H4 (cell line): Measurements from ENCODE around the gene POLR2C. TPM values are rescaled to one million over a fixed set of nuclear protein-coding genes. Genes with fewer than 3 reads are reported as not detected.
A peak's percentile ranks its signal among the peaks of the same experiment; 100 is the strongest.

Source experiments
- DNase-seq: peaks from one replicate; pipeline ENCODE4 v3.0.0-alpha.2; 2015; ENCODE audit warnings: low spot score
- total RNA-seq: library from RNA; depleted of rRNA; stranded (reverse); fragments of >200 nt; shearing (Covaris generic); gene quantifications from 2 replicates; pipeline ENCODE4 v1.2.3, GENCODE V29; 2014

POLR2C gene
- total RNA-seq, 1 experiment from 2014 or later, result 201 TPM

DNA sequence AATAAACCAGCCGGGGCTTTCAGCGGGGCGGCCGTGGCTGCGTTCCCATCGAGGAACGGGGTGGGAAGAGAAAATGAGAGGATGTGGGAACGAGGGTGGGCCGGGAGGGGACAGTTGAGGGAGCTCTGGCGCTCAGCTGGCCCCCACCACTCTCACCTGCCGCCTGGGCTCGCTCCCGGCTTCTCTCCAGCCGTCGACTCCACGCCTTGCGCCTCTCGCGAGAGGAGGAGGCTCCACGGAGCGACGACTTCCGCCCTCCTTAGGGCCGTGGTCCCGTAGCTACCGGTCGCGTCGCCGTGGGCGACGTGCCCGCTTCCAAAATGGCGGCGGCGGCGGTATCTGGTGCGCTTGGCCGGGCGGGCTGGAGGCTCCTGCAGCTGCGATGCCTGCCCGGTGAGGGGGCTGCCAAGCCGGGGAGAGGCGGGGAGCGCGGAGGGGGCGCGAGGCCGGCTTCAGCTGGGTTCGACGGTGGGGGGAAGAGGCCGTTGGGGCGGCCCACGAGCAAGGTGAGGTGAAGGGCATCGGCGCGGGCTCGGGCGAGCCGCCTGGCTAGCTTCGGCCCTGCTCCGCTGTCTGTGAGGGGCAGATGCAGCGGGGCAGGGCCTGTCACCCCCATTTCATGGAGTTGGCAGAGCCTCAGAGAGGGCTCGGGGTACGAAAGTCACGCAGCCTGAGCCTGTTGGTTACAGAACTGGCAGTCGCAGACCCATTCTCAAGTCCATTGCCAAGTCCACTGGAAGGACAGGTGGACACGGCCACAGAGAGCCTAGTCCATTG is 15.1 kb upstream of the POLR2C start, which contains the start of the genes CIAPIN1 and COQ9:
Gene CIAPIN1, minus strand, starts transcription at position 200 of the 777 bp plus-strand sequence. CDS start 6,457 bp downstream, outside the sequence.
Gene COQ9, plus strand, starts transcription at position 294 of the 777 bp plus-strand sequence. Its CDS starts 27 bp downstream, at position 321.
- DNase-seq, result peak; percentile 91

DNA sequence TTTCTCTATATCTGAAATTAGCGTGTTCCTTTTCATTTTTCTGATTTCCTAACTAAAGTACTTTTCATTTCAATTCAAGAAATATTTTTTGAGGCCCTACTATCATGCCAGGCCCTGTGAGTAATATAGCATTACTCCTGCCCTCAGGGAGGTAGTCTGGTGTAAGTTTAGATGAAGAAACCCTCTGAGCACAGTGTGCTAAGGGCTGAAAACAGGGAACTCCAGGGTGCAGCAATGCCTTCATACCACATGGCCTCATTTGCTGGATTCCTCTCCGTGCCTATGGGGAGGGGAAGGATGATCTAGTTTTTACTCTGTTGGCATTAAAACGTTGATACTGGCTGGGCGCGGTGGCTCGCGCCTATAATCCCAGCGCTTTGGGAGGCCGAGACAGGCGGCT is 10.5 kb upstream of the POLR2C start:
- DNase-seq, result no peak

DNA sequence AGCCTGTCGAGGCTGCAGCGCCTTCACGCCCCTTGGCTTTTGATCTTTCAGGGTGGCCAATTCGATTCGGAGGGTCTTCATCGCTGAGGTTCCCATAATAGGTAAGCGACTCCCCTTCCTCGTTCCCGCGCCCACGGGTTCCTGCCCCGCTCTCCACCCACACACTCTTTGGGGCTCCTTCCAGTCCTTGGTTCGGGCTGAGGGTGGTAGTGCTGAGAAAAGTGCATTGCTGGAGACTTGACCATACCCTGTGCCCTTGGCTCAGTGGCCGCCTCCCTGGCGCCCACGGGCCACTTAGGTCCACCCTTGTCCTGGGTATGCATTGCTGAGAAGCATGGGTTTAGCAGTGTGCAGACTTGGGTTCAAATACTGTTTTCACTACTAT is 491 bp downstream of the POLR2C start:
- DNase-seq, result no peak

DNA sequence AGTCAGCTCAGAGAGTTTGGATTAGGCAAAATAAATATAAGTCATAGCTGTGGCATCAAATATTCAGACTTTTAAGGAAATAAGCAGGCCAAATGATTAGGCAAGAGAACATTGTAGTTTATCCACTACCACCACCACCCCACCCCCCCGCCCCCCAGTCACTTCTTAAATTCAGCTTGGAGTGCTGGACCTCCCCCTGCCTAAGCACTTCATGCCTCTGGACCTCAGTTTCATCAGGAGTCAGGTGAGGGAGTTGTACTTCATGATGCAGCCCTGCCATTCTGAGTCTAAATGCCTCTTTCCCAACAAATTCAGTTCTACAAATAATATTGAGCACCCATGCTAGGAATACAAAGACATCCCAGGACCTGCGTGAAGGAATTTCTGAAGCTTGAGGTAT is 2.0 kb downstream of the POLR2C start:
- DNase-seq, result no peak

DNA sequence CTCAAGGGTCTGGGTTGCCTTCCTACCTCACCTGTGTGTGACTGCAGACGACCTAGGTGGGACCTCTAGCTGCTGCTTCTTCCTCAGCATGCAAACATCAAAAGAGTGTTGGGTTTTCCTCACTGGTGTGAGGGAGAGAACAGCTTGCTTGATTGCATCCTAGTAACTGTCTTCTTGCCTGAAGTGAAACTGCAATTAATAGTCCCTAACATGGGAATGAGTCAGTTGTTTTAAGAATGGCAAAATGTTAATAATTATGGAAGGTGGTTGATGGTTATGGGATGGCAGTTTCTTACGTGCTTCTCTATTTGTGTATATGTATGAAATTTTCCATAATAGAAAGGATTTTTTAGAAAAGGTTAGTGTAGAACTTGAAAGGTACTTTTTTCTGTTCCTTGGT is 5.9 kb downstream of the POLR2C start:
- no peak for DNase-seq

DNA sequence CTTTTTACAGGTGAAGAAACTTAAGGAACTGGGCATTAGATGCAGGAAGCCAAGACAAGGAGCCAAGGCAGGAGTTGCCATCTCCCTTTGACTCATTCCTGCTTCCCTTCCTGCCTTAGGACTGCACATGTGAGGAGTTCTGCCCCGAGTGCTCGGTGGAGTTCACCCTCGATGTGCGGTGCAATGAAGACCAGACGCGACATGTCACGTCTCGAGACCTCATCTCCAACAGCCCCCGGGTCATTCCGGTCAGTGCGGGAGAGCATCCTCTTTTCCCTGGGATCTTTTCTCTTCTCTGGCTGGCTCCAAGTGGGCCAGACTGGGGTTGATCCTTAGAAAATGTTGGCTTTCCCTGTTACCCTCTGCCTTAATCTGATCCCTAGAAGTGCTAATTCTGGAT is 6.6 kb downstream of the POLR2C start:
- no peak for DNase-seq

DNA sequence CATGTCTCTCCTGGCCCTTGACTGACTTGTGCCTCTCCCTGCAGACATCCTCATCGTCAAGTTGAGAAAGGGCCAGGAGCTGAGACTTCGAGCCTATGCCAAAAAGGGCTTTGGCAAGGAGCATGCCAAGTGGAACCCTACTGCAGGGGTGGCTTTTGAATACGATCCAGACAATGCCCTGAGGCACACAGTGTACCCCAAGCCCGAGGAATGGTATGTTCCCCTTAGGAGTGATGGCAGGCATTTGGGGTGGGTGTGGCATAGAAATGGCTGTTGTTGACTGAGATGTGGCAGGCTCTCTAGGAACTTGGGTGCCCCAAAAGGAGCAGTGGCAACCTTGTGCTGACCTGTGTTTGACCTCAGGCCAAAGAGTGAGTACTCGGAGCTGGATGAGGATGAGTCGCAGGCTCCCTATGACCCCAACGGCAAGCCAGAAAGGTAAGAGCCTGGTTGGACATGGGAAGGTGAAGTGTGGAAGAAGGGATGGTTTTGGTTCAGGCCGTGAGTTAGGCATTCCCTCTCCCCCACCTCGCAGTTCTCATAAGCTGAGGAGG is 7.5 kb downstream of the POLR2C start:
- no peak for DNase-seq

DNA sequence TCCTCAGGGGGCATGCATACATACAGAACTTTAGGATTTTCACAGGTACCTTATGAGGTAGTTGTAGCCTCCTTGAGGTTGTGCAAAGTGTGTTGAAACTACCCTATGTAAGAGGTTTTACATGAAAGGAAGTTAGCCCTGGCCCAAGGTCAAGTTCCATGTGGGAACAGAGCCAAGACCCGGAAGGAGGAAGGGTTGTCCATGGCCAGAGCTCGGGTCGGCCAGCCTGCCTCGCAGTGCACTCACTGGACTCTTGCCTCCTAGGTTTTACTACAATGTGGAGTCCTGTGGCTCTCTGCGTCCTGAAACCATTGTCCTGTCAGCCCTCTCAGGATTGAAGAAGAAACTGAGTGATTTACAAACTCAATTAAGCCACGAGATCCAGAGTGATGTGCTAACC is 8.2 kb downstream of the POLR2C start:
- DNase-seq, result no peak

DNA sequence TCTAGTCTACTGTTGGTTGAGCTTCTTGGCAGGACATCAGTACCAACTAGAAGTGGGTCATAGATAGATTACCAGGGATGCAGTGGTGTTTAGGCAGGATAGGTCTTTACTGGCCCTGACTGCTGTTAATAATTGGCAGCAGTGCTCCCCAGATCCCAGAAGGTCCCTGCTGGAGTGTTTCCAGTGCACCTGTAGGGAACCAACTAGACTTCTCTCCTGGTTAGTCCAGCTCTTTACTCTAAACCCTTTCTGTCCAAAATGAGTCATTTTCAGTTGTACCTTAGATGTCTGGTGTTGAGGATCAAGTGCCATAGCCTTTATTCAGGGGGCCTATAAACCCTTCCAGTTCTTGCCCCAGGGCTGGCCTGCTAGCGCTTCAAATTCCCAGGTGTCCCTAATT is 8.7 kb downstream of the POLR2C start:
- DNase-seq, result no peak

DNA sequence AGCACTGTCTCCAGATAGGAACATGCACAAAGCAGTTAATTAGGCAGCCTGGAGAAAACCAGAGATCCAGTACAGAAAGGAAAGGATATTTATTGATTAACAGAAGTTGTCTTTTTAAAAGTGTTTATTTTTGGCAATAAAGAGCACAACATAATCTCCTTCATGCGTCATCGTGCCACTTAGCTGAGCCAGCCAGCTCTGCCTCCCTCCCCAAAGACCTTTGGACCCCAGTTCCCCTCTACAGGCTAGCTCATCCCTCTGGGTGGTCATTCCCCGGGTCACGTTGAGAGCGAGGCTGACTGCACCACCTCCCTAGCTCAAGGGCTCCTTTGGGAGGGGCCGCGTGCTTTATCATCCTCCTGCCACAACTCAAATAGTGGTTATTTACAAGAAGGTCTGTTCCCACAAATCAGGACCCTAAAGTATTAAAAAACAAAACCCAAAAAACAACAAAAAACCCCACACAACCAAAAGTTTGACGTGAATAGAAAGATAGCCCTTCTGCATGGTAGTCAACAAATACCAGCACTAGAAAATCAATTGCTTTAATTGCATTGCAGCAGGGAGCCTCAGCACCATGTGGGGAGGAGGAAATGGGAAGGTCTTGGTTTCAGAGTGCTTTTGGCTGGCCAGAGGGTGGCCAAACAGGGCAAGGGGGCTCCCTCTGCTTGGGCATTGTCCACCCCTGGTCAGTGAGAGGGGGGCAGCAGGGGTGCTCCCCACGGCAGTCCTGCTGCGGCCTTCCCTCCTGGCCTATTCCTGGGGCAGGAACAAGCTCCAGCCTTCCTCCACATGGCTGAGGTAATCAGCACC is 9.6 kb downstream of the POLR2C start:
- DNase-seq, result no peak

DNA sequence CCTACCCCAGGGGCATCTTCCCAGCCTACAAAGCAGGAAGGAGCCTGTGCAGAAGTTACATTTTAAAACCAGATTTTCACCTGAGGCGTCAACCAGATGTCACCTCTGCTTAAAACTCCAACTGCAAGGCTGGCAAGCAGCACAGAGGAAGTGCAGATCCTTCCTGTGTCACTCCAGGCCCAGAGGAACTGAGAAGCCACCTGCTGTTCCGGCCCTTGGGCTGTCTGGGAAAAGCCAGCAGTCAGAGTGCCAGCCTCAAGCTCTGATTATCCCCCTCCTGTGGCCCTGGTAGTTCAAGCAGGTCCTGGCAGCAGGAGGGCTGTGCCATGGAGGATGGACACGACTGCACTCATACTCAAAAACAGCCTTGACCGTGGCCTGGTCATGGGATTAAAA is 10.2 kb downstream of the POLR2C start:
- DNase-seq, result no peak

DNA sequence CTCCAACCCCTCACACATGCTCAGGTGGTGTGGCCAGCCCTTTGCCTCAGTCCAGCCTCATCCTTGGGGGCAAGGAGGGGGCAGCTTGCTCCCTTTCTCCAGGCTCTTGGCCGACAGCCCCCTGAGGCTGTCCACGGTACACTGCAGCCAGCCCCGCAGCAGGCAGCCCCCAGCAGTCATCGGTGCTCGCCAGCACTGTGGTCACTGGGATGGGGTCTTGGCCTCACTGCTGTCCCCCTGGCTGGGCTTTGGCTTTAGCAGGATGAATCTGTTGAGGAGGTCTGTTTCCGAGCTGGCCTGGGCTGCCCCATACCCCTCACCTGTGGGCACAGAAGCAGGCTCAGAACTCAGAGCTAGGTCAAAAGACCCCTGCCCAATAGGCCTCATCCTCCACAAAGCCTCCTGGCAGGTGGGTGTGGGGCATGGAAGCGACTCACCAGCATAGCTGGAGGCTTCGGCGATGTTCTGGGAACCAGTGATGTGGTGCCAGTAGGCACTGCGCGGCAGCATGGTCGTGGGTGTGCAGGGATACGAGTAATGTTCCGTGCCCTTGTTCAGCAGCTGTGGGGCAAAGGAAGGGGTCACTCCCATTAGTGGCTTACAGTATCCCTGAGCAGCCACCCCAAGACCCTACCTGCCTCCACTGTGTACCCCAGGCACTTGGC is 10.8 kb downstream of the POLR2C start:
- DNase-seq, result no peak

DNA sequence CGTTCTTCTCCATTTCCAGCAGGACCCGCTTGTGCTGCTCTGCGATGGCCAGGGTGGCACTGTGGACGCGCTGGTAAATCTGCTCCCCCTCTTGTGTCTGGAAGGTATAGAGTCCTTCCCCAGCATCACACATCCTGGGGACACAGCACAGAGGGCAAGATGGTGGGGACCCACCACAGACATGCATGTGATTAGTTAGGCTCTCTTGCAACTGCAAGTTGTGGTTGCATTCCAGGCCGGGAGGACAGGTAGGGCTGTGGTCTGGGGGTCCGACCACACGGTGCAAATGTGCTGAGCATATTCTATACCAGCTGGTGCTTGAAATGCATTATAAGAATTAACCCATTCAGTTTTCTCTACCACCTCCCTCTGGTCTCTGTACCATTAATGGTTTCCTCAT is 11.4 kb downstream of the POLR2C start:
- no peak for DNase-seq

DNA sequence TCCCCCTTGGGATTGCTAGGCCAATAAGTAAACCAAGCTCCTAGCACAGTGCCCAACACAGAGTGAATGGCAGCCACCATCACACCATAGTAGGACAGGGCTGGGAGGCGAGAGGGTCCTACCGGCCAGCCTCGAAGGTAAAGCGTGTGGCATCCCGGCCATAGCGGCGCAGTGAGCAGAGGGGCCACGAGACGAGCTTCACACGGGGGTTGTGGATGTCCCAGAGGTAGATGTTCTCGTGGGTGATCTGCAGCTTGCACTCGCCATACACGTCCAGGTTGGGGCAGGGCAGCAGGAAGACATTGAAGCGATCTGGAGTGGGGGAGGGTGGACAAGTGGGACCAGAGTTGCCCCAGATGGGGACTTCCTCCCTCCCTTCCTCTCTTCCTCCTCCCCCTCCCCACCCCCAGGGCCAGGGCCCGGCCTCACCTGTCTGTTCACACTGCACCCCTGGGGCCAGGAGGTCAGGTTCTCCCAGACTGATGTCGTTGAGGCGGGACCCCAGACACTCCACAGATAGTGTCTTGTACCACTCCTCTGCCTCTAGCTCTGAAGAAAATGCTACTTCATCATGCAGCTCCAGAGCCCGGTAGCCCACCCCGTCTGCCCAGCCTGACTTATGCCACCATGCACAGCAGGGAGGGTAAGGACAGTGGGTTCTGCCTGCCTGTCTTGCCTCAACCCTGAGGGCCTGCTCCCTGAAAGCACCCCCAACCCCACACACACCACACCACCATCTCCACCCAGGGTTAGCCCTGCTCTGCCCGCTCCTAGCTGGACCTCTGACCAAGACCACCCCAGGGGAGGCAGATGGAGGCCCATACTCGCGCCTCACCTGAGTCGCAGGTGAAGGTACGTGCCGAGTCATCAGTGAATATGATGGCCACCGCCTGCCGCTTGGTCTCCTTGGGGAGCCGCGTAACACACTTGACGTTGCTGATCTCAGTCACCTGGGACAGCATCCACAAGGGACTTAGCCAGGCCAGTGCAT is 12.5 kb downstream of the POLR2C start:
- no peak for DNase-seq

DNA sequence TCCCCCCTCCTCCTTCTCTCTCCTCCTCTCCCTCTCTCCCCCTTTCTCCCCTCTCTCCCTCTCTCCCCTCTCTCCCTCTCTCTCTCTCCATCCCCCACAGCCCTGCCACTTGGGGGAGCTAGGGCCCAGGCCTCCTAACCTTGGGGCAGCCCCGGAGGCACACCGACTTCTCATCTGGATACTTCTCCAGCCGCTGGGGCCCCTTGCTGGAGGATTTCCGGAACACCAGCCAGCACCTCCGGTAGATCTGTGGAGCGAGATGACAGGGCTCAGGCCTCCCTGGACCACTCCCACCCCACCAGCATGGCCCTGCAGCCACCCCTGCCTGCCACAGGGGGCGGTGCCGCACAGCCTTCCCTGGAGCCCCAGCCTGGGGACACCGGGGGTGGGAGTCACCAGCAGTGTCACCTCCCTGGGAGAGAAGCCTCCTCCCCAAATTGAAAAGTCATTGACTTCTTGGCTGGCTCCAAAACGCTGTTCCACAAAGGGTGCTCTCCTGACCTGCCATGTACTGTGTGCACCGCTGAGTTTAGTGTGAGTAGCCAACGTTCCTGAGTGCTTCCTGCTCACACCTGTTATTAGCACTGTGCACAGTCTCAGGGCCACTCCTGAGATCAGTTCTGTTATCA is 13.3 kb downstream of the POLR2C start:
- peak; percentile 39 for DNase-seq

DNA sequence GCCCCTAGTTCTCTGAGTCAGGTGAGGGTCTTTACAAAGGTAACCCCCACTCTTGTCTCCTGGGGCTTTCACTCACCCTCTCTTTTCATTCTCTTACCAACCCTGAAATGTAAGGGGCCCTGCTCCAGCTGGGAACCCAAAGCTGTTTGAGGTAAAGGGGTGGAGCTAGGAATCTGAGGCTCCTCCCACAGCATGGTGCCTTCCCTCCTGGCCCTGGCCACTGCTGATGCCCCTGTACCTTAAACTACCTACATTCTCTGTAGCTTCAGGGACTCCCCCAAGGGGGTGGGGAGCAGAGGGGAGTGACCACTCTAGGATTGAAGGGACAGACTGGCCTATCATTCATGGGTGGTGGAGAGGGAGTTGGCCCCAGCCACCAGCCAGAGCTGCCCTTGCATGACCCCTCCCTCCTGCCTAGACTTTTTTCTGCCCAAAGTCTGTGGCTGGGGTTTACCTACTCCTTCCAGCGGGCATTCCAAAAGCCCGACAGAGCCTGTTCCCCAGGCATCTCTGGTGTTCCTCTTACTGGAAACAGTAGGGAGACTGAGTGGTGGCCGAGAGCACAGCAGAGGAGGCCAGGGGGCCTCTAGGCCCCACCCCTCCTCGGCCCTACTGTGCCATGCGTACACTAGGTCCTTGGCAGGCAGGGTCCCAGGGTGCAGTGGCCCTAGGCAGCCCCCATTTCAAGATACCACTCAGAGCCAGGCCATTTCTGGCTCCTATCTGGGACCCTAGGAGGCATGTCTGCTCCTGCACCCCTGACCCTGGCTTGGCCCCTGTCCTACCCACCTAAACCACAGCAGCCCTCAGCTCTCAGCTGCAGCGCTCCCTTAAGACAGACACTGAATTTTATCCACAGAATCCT is 14.3 kb downstream of the POLR2C start:
- DNase-seq, result no peak

DNA sequence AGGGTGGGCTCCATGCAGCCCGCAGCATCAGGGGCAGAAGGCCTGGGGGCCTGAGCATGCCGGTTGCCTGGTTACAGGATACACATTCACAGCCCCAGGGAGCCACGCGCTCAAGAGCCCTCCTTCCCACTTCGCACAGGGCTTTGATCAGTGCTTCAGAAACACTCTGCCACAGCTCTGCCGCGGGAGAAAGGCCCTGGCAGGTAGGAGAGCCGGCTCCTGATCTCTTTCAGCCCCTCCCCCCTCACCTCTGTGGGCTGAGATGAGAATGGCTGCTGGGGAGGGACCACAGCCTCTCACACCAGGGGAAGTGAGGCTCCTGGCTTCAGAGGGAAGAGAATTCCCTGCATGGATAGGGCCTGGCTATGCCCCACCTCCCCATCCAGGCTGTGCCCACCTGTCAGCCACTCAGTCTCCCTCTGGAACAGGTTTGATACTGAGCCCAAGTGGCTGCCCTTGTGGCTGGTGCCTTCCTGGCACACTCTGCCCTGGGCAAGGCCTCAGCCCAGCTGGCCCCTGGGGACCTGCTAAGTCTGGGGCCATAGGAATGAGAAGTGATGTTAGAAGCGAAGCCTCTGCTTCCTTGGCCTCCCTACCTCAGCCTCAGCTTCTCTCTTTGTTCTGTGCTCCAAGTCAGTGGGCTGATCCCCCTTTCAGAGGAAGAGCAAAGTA is 15.2 kb downstream of the POLR2C start:
- DNase-seq, result no peak

DNA sequence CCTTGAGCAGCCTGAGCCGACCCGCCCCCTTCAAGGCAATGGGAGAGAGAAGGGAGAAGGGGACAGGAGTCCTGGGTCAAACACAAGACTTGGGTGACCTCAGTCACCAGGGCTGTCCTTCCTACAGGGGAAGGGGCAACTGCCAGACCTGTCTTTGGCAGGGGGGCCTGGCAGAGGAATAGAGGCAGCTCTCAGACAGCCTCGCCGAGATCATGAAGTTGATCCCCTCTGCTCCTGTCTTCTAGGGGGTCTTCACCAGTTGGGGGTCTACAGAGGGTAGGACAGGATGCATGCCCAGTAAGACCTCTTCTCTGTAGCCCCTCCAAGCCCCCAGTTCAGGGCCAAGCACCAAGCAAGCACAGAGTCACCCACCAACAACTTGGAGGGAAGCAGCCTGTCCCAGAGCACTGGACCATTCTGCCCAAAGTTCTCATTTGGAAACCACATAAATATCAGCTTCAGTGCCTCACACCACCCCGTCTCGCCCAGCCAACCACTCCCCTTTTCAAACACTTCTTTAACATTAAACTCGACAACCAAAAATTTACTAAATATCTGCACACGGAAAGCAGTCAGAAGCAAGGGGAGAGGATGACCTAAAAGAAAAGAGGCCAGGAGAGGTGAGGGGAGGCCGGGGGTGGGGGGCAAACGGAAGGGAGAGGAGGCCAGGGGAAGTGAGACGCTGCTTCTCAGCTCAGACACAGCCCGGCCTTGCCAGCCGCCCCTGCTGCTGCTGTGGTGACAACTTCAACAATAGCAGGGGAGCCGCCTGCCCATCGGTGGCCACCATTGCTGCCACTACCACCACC is 16.1 kb downstream of the POLR2C start:
- no peak for DNase-seq
